Left renal pelvis (tissue), 4 donors: Measurements from ENCODE around the gene STK36. TPM values are rescaled to one million over a fixed set of nuclear protein-coding genes. Genes with fewer than 3 reads are reported as not detected.
"Not testable (repeated sequence)": the region's sequence is repeated elsewhere in the genome, so short reads cannot be mapped to it uniquely, and the experiment has no call there.

Source experiments
- DNase-seq, 4 donors: peaks; one replicate each; pipeline ENCODE4 v3.0.0-alpha.2; 2013; ENCODE audit warnings: low read depth in 4 of 4, low spot score in 3 of 4
- polyA plus RNA-seq, 4 donors: library from polyadenylated mRNA; unstranded; fragments of 120-200 nt; gene quantifications; one replicate each; pipeline ENCODE4 v1.2.1, GENCODE V29; 2013; ENCODE audit not compliant: insufficient read length in 4 of 4

STK36 gene
- polyA plus RNA-seq, 4 donors: 61.2 to 119 (median 68.6) TPM

- peak in 3 of 4 donors; percentile 74 to 80 (median 76) for DNase-seq
Measured at GRCh38 chr2:218659258-218659987, 12.5 kb upstream of the STK36 start, which contains the start of the genes BCS1L and ZNF142. BCS1L (plus strand) TSS chr2:218659683; CDS start chr2:218660988, 1,305 bp downstream. ZNF142 (minus strand) TSS chr2:218659623; CDS start chr2:218656429, 3,194 bp downstream.

- no peak for DNase-seq
Measured at GRCh38 chr2:218659988-218660358, 11.9 kb upstream of the STK36 start.

GRCh38 chr2:218662377-218662776 lies 9.5 kb upstream of the STK36 start:
- DNase-seq: no peak

GRCh38 chr2:218662827-218663226 lies 9.1 kb upstream of the STK36 start:
- no peak for DNase-seq

GRCh38 chr2:218663901-218664300 lies 8.0 kb upstream of the STK36 start:
- no peak for DNase-seq

- no peak for DNase-seq
Measured at GRCh38 chr2:218664653-218665052, 7.2 kb upstream of the STK36 start.

GRCh38 chr2:218671097-218671653 lies 711 bp upstream of the STK36 start:
- no peak for DNase-seq

- DNase-seq: no peak
Measured at GRCh38 chr2:218679119-218679518, 7.2 kb downstream of the STK36 start.

GRCh38 chr2:218680061-218680460 lies 8.2 kb downstream of the STK36 start:
- no peak for DNase-seq

- DNase-seq: not testable (repeated sequence)
Measured at GRCh38 chr2:218687400-218688060, 15.6 kb downstream of the STK36 start.

- DNase-seq: no peak
Measured at GRCh38 chr2:218691234-218691633, 19.3 kb downstream of the STK36 start.

- no peak for DNase-seq
Measured at GRCh38 chr2:218694405-218695145, 22.7 kb downstream of the STK36 start.

GRCh38 chr2:218698885-218699284 lies 27.0 kb downstream of the STK36 start:
- no peak for DNase-seq

- DNase-seq: no peak
Measured at GRCh38 chr2:218701806-218702205, 29.9 kb downstream of the STK36 start.

GRCh38 chr2:218703341-218703740 lies 31.5 kb downstream of the STK36 start:
- DNase-seq: no peak

- no peak for DNase-seq
Measured at GRCh38 chr2:218708086-218708485, 36.2 kb downstream of the STK36 start.

GRCh38 chr2:218709908-218710307 lies 38.0 kb downstream of the STK36 start:
- no peak for DNase-seq

GRCh38 chr2:218710334-218710686 lies 38.4 kb downstream of the STK36 start:
- no peak for DNase-seq

GRCh38 chr2:218710687-218711549 lies 39.0 kb downstream of the STK36 start, which contains the start of gene TTLL4:
TTLL4 (plus strand) TSS chr2:218710835; CDS start chr2:218737677, 26,842 bp downstream.
- DNase-seq: peak; percentile 89 to 93 (median 93)

- DNase-seq: peak in 1 of 4 donors; percentile 40
Measured at GRCh38 chr2:218711550-218711929, 39.7 kb downstream of the STK36 start.
